NCI-H2029 (cell line): ENCODE results near the gene OTUD1.

ENCODE experiments used
- DNase-seq: peaks from one replicate; lab custom pipeline; 2025; lab: John Stamatoyannopoulos, UW

The OTUD1 gene

GRCh38 chr10:23467548-23467947, 28.7 kb downstream of the OTUD1 start:
- DNase-seq: no peak

- DNase-seq: no peak
These were observed 30.8 kb downstream of the OTUD1 start for GRCh38 chr10:23469596-23470237.

- no peak for DNase-seq
These were observed 33.3 kb downstream of the OTUD1 start for GRCh38 chr10:23472181-23472580.

GRCh38 chr10:23474081-23474480, 35.2 kb downstream of the OTUD1 start:
- no peak for DNase-seq

DNA sequence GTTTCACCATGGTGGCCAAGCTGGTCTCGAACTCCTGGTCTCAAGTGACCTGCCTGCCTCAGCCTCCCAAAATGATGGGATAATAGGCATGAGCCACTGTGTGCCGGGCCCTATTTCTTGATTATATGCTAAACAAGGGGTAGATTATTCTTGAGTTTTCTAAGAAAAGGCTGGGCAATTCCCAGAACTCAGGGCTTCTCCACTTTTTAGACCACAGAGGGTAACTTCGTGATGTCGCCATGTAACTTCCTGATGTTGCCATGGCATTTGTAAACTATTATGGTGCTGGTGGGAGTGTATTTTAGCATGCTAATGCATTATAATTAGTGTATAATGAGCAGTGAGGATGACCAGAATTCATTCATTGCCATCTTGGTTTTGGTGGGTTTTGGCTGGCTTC, 35.8 kb downstream of the OTUD1 start:
- DNase-seq: no peak

GRCh38 chr10:23478570-23478969, 39.7 kb downstream of the OTUD1 start:
- no peak for DNase-seq

GRCh38 chr10:23479798-23480473, 41.1 kb downstream of the OTUD1 start:
- no peak for DNase-seq

DNA sequence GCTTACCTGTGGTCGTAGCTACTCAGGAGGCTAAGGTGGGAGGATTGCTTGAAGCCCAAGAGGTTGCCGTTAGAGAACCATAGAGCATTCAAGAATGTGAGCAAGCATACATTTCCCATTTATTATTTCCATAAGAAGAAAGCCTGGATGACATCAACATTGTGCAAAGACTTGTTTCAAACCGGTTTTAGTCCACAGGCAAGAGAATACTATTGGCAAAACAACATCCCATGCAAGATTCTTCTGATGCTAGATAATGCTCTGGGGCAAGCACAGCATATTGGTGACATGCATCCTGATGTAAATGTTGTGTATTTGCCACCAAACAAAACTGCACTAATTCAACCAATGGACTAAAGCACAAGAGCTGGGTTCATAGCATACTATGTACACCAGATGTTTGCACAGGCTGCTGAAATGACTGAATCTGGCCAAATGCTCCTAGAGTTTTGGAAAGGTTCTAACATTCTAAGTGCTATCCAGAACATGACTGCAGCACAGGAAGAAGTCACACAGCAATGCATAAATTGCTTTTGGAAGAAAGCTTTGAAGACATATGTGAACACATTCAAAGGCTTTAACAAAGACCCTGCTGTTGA, 42.6 kb downstream of the OTUD1 start:
- DNase-seq: no peak

DNA sequence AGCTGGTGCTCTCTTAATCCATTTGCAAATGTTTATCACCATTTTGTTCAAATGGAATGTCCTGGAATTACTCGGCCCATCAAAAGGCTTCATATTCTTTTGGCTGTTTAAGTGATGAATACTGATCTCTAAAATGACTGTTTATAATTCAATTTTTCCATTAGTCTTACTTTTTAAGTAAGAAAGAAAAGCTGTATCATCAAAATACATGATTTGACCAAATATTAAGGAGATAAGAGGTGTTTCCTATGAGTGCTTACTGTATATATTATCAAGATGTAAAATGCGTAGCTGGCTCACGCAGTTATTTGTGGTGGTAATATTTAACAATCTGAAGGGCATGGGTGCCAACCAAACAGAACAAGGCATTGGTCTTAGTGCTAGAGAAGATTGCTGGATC, 51.2 kb downstream of the OTUD1 start:
- DNase-seq: no peak
